Central memory CD8-positive, alpha-beta T cell (primary cell): ENCODE results near the gene LCE1F.

Source experiments
- ATAC-seq: fragments of 150-1000 bp; cut with Tn5 transposase; replicated peaks from 2 replicates; pipeline ENCODE4 v1.10.0; 2022; ENCODE audit warnings: mild to moderate bottlenecking, moderate FRiP score, moderate number of reproducible peaks; ENCODE audit not compliant: poor library complexity, severe bottlenecking; ENCODE audit errors: extremely low read depth
- DNase-seq, 2 donors: peaks; one replicate each; pipeline ENCODE4 v3.0.0; 2021; ENCODE audit warnings: low spot score in 2 of 2
- H3K27ac Mint-ChIP-seq: one replicate; pipeline ENCODE4 v1.8.0; 2022; ENCODE audit warnings: low read depth, mild to moderate bottlenecking, moderate library complexity, mixed read lengths
- H3K27me3 Mint-ChIP-seq: one replicate; pipeline ENCODE4 v1.8.0; 2022; ENCODE audit warnings: mixed read lengths
- H3K36me3 Mint-ChIP-seq: one replicate; pipeline ENCODE4 v1.8.0; 2022; ENCODE audit warnings: mild to moderate bottlenecking, moderate library complexity, mixed read lengths; ENCODE audit not compliant: insufficient read depth
- H3K4me1 Mint-ChIP-seq: one replicate; pipeline ENCODE4 v1.8.0; 2022; ENCODE audit warnings: mixed read lengths
- H3K4me3 Mint-ChIP-seq: one replicate; pipeline ENCODE4 v1.8.0; 2022; ENCODE audit warnings: mild to moderate bottlenecking, moderate library complexity, mixed read lengths
- H3K9me3 Mint-ChIP-seq: one replicate; pipeline ENCODE4 v1.8.0; 2022; ENCODE audit warnings: mixed read lengths

Gene LCE1F

GRCh38 chr1:152774875-152775274, at the start of gene LCE1F:
Gene LCE1F (plus strand): TSS chr1:152775140. CDS start chr1:152776372, 1,232 bp downstream.
- Mint-ChIP-seq H3K4me1 (no peaks in the 10 kb centered on the region), H3K9me3 (no peaks in the 10 kb centered on the region), H3K27me3 (peaks cover 71% of the 10 kb centered on the region), H3K4me3 (no peak within 1 kb of the TSS), H3K27ac (no peak within 1 kb of the TSS), H3K36me3 (no peaks in the 10 kb centered on the region)
- ATAC-seq (no peak), DNase-seq (no peak)

GRCh38 chr1:152725261-152725660, 49.7 kb upstream of the LCE1F start:
- no peaks in the 10 kb centered on the region for H3K9me3 Mint-ChIP-seq
- H3K4me1 Mint-ChIP-seq, result no peaks in the 10 kb centered on the region
- ATAC-seq, result no peak
- H3K27ac Mint-ChIP-seq, result no peak overlapping the region
- no peak for DNase-seq
- peaks cover 33% of the 10 kb centered on the region for H3K27me3 Mint-ChIP-seq
- no peak overlapping the region for H3K4me3 Mint-ChIP-seq
- H3K36me3 Mint-ChIP-seq, result no peaks in the 10 kb centered on the region

GRCh38 chr1:152728986-152729385, 46.0 kb upstream of the LCE1F start:
- no peaks in the 10 kb centered on the region for H3K4me1 Mint-ChIP-seq
- no peak overlapping the region for H3K27ac Mint-ChIP-seq
- ATAC-seq (no peak), DNase-seq (no peak)
- H3K9me3 Mint-ChIP-seq, result no peaks in the 10 kb centered on the region
- H3K4me3 Mint-ChIP-seq, result no peak overlapping the region
- H3K36me3 Mint-ChIP-seq, result no peaks in the 10 kb centered on the region
- H3K27me3 Mint-ChIP-seq, result peaks cover 59% of the 10 kb centered on the region

- Mint-ChIP-seq H3K36me3 (no peaks in the 10 kb centered on the region), H3K4me1 (no peaks in the 10 kb centered on the region), H3K27ac (no peak overlapping the region), H3K27me3 (peaks cover 80% of the 10 kb centered on the region), H3K9me3 (no peaks in the 10 kb centered on the region), H3K4me3 (no peak overlapping the region)
- DNase-seq, result no peak
- no peak for ATAC-seq
Measured at GRCh38 chr1:152735648-152736047, 39.3 kb upstream of the LCE1F start.

GRCh38 chr1:152737997-152738396, 36.9 kb upstream of the LCE1F start:
- Mint-ChIP-seq H3K4me3 (no peak overlapping the region), H3K27me3 (peaks cover 77% of the 10 kb centered on the region), H3K9me3 (no peaks in the 10 kb centered on the region), H3K27ac (no peak overlapping the region), H3K4me1 (no peaks in the 10 kb centered on the region), H3K36me3 (no peaks in the 10 kb centered on the region)
- no peak for DNase-seq
- ATAC-seq, result no peak

GRCh38 chr1:152739841-152740240, 35.1 kb upstream of the LCE1F start:
- Mint-ChIP-seq H3K4me3 (no peak overlapping the region), H3K27ac (no peak overlapping the region), H3K36me3 (no peaks in the 10 kb centered on the region), H3K4me1 (no peaks in the 10 kb centered on the region), H3K27me3 (peaks cover 76% of the 10 kb centered on the region), H3K9me3 (no peaks in the 10 kb centered on the region)
- ATAC-seq (no peak), DNase-seq (no peak)

- no peaks in the 10 kb centered on the region for H3K4me1 Mint-ChIP-seq
- no peak for ATAC-seq
- H3K4me3 Mint-ChIP-seq, result no peak overlapping the region
- no peak for DNase-seq
- H3K27ac Mint-ChIP-seq, result no peak overlapping the region
- H3K27me3 Mint-ChIP-seq, result peaks cover 72% of the 10 kb centered on the region
- H3K9me3 Mint-ChIP-seq, result no peaks in the 10 kb centered on the region
- H3K36me3 Mint-ChIP-seq, result no peaks in the 10 kb centered on the region
Measured at GRCh38 chr1:152741656-152742055, 33.3 kb upstream of the LCE1F start.

GRCh38 chr1:152743371-152744145, 31.4 kb upstream of the LCE1F start:
- no peaks in the 10 kb centered on the region for H3K36me3 Mint-ChIP-seq

GRCh38 chr1:152745289-152745704, 29.6 kb upstream of the LCE1F start:
- H3K36me3 Mint-ChIP-seq, result no peaks in the 10 kb centered on the region
- peaks cover 71% of the 10 kb centered on the region for H3K27me3 Mint-ChIP-seq
- no peaks in the 10 kb centered on the region for H3K4me1 Mint-ChIP-seq
- H3K27ac Mint-ChIP-seq, result no peak overlapping the region
- ATAC-seq, result no peak
- no peak overlapping the region for H3K4me3 Mint-ChIP-seq
- no peaks in the 10 kb centered on the region for H3K9me3 Mint-ChIP-seq
- DNase-seq, result no peak

More at GRCh38 chr1:152743371-152744145, 31.4 kb upstream of the LCE1F start:
- ATAC-seq (no peak), DNase-seq (no peak)
- Mint-ChIP-seq H3K4me1 (no peaks in the 10 kb centered on the region), H3K27me3 (peaks cover 68% of the 10 kb centered on the region), H3K9me3 (no peaks in the 10 kb centered on the region), H3K27ac (no peak overlapping the region), H3K4me3 (no peak overlapping the region)

GRCh38 chr1:152745765-152746444, 29.0 kb upstream of the LCE1F start:
- Mint-ChIP-seq H3K36me3 (no peaks in the 10 kb centered on the region), H3K27ac (no peak overlapping the region), H3K27me3 (peaks cover 77% of the 10 kb centered on the region), H3K4me3 (no peak overlapping the region), H3K9me3 (no peaks in the 10 kb centered on the region), H3K4me1 (no peaks in the 10 kb centered on the region)
- ATAC-seq (no peak), DNase-seq (no peak)

- no peaks in the 10 kb centered on the region for H3K36me3 Mint-ChIP-seq
- no peaks in the 10 kb centered on the region for H3K4me1 Mint-ChIP-seq
- H3K27ac Mint-ChIP-seq, result no peak overlapping the region
- no peaks in the 10 kb centered on the region for H3K9me3 Mint-ChIP-seq
- DNase-seq (no peak), ATAC-seq (no peak)
- no peak overlapping the region for H3K4me3 Mint-ChIP-seq
- H3K27me3 Mint-ChIP-seq, result peaks cover 84% of the 10 kb centered on the region
Measured at GRCh38 chr1:152747831-152748230, 27.1 kb upstream of the LCE1F start.

- Mint-ChIP-seq H3K9me3 (no peaks in the 10 kb centered on the region), H3K36me3 (no peaks in the 10 kb centered on the region), H3K4me3 (no peak overlapping the region), H3K4me1 (no peaks in the 10 kb centered on the region), H3K27me3 (peaks cover 89% of the 10 kb centered on the region), H3K27ac (no peak overlapping the region)
- ATAC-seq, result no peak
- DNase-seq, result no peak
Measured at GRCh38 chr1:152752225-152752624, 22.7 kb upstream of the LCE1F start.

- no peaks in the 10 kb centered on the region for H3K36me3 Mint-ChIP-seq
- DNase-seq (no peak), ATAC-seq (no peak)
- no peaks in the 10 kb centered on the region for H3K9me3 Mint-ChIP-seq
- peaks cover 86% of the 10 kb centered on the region for H3K27me3 Mint-ChIP-seq
- no peaks in the 10 kb centered on the region for H3K4me1 Mint-ChIP-seq
- no peak overlapping the region for H3K4me3 Mint-ChIP-seq
- no peak overlapping the region for H3K27ac Mint-ChIP-seq
Measured at GRCh38 chr1:152753586-152753985, 21.4 kb upstream of the LCE1F start.
